Endothelial cell of hepatic sinusoid (primary cell): ENCODE results near the gene DHODH.
"Not testable (repeated sequence)": the region's sequence is repeated elsewhere in the genome, so short reads cannot be mapped to it uniquely, and the experiment has no call there.

ENCODE experiments used
- in situ Hi-C: cut with HindIII; loops from 2 replicates; pipeline ENCODE4 v1.10.0; 2017; ENCODE audit warnings: low sequenced_read_pairs

DHODH gene

DNA sequence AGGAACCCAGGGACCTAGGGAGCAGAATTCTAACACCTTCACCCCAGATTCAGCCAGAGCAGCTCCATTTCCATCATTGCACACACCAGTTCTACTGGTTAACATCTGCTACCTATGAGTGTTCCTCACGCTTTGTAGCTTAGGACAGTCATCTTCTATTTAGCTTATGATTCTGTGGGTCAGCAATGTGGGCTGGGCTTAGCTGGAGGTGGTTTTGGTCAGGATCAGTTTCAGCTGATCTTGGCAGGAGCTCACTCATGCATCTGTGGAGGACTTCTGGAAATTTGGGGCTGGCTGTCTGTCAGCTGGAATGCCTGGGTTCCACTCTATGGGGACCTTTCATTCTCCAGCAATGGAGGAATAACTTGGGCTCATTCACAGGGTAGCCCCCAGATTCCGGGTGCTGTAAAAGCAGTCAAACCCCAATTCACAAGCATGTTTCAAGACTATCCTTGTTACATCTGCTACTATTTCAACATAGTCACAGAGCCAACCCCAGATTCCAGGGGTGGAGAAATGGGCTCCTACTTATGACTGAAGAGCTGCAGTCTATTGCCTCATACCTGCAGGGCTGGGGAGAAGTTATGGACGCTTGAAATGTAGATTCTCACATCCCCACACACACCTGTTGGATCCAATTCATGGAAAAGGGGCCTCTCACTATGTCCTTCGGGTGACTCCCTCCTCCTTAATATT, 42.4 kb downstream of the DHODH start:
- in situ Hi-C loops: no loop called here

DNA sequence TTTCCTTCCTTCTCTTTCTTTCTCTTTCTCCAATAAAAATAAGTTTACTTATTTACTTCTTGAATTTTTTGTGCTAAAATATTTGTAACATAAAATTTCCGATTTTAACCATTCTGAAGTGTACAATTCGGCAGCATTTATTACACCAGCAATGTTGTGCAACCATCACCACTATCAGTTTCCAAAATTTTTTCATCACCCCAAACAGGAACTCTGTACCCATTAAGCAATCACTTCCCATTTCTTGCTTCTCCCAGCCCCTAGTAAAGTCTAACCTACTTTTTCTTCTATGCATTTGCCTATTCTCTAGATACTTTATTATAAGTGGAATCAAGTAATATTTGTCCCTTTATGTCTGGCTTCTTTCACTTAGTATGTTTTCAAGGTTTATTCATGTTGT, 43.3 kb downstream of the DHODH start:
- in situ Hi-C loops: no loop called here

- in situ Hi-C loops: not testable (repeated sequence)
These were observed 45.8 kb downstream of the DHODH start, which contains the start of gene HP for GRCh38 chr16:72054254-72054847. HP (plus strand) TSS chr16:72054505; CDS start chr16:72054653, 148 bp downstream.

DNA sequence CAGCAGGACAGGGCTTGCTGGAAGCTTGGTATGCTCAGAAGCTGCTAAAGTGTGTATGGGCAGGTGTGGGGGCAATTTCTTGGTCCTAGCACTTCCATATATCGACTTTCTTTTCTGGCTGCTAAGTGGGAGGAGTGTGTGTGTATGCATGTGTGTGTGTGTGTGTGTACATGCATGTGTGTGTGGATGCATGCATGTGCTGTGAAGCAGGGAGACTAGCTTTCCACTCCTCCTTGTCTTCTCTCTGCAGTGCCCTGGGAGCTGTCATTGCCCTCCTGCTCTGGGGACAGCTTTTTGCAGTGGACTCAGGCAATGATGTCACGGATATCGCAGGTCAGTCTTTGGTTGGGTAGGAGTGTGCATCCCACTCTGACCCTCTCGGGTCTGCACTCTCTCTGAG, 47.4 kb downstream of the DHODH start:
- in situ Hi-C loops: no loop called here

- in situ Hi-C loops: not testable (repeated sequence)
These were observed 48.8 kb downstream of the DHODH start for GRCh38 chr16:72057313-72057712.

DNA sequence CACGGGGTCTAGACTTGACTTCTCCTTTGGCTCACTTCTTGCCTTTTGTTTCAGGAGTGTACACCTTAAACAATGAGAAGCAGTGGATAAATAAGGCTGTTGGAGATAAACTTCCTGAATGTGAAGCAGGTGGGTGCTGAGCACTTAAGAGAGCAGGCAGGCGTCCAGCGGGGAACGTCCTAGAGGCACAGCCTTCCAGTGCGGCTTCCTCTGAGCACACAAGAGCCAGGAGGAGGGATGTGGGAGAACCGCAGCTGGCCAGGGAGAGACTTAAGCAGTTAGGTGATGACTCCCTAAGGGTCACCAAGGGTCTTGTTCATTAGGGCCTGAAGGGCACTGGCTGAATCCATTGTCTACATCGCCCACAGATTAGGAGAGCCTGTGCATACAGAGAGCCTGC, 50.5 kb downstream of the DHODH start:
- in situ Hi-C loops: not testable (repeated sequence)

GRCh38 chr16:72060405-72060804, 51.9 kb downstream of the DHODH start:
- in situ Hi-C loops: no loop called here

- in situ Hi-C loops: no loop called here
These were observed 53.0 kb downstream of the DHODH start for GRCh38 chr16:72061564-72061963.

DNA sequence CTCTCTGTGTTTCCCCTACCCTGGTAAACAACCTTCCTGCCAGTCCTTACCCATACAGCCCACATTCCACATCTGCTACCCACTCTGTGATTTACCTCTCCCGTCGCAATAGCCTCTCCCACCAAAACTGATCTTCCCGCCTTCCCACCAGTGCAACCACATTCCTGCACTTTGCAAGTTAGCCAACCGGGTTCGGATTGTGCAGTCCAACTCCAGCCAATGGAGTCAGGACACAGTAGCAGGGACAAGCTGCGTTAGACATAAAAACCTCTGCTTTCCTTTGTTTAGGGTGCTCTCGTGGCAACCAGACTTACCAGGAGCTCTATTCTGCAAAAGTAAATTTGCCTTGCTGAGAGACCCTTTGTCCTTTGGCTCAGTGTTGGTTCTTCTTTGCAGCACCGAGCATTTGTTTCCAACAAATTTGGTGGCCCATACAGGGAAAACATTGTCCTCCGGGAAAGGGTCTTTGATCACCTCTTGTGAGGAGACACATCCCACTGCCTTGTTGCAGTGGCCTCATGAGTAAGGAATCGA, 55.9 kb downstream of the DHODH start:
- in situ Hi-C loops: no loop called here

DNA sequence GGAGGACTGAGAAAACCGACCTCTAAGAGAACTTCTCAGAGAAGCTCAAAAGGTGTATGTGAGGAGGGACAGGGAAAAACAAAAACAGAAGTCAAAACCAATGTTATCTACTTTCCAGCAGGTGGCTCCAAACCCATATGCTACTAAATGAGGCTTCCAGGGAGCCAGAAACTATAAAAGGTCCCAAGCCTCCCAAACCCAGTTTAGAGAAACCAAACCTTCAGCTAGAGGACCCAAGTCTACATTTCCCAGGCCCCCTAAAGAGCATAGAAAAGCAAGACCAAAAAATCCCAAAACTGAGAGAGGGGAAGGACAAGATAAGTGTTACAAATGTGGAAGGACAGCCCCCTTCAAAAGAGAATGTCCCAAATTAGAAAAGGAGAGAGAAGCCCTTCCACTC, 58.2 kb downstream of the DHODH start:
- in situ Hi-C loops: no loop called here

DNA sequence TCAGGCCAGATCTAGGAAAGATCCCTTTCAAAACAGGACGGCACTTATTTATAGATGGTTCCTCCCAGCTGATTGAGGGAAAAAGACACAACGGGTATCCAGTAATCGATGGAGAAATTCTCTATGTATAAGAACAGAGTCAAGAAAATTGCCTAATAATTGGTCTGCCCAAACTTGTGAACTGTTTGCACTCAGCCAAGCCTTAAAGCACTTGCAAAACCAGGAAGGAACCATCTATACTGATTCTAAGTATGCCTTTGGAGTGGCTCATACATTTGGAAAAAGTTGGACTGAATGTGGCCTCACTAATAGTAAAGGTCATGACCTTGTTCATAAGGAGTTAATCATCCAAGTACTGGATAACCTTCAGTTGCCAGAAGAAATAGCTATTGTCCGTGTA, 60.4 kb downstream of the DHODH start:
- in situ Hi-C loops: no loop called here

- in situ Hi-C loops: no loop called here
These were observed 64.2 kb downstream of the DHODH start for GRCh38 chr16:72072514-72073342.

DNA sequence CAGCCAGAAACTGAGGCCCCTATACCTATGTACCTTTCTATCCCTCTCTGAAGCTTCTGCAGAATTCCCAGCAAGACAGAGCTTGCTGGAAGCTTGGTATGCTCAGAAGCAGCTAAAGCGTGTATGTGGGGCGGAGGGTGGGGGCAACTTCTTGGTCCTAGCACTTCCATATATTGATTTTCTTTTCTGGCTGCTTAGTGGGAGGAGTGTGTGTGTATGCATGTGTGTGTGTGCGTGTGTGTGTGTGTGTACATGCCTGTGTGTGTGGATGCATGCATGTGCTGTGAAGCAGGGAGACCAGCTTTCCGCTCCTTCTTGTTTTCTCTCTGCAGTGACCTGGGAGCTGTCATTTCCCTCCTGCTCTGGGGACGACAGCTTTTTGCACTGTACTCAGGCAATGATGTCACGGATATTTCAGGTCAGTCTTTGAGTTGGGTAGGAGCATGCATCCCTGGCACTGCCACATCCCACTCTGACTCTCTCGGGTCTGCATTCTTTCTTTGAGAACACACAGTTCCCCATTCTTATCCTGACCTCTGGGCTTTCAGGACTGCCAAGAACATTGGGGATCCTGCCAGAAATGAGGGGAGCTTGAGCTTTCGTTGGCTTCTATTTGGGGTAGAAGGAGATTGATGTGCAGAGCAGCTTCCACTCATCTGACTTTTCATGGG, 65.2 kb downstream of the DHODH start:
- in situ Hi-C loops: no loop called here

DNA sequence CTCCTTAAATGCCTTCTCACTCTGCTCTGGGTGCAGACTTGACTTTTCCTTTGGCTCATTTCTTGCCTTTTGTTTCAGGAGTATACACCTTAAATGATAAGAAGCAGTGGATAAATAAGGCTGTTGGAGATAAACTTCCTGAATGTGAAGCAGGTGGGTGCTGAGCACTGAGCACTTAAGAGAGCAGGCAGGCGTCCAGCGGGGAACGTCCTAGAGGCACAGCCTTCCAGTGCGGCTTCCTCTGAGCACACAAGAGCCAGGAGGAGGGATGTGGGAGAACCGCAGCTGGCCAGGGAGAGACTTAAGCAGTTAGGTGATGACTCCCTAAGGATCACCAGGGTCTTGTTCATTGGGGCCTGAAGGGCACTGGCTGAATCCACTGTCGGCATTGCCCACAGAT, 66.5 kb downstream of the DHODH start:
- in situ Hi-C loops: not testable (repeated sequence)
